H1 (cell line): ENCODE measurements around the gene MKLN1. TPM values are rescaled to one million over a fixed set of nuclear protein-coding genes. Genes with fewer than 3 reads are reported as not detected.
A peak's percentile ranks its signal among the peaks of the same experiment; 100 is the strongest.

ENCODE experiments used
- CTCF ChIA-PET: fragments of 300-600 bp; sonication (Branson Sonifier 250); formaldehyde crosslinking; loops from one replicate; lab custom pipeline; 2021; ENCODE audit not compliant: partially characterized antibody; lab: Charles Lee
- POLR2A ChIA-PET: fragments of 300-600 bp; sonication (Branson Sonifier 250); formaldehyde crosslinking; loops from one replicate; lab custom pipeline; 2021; ENCODE audit warnings: inconsistent platforms; ENCODE audit not compliant: partially characterized antibody; lab: Charles Lee
- DNase-seq, 2 experiments: peaks; one replicate each; pipeline versions ENCODE4 v3.0.0 to v3.0.0-alpha.2; 2010 to 2022; ENCODE audit warnings: low spot score in 2 of 2, low read depth in 1 of 2, mixed read lengths in 1 of 2
- FAIRE-seq: peaks from 2 replicates; lab custom pipeline; 2011; peaks lifted over from hg19 to GRCh38; lab: Jason Lieb, UNC
- H2AFZ ChIP-seq: 2 replicates; pipeline ENCODE4 v1.8.1; 2012; ENCODE audit warnings: low read length, inconsistent platforms
- H2AK5ac ChIP-seq: 2 replicates; pipeline ENCODE4 v1.6.1; 2013; ENCODE audit warnings: low read depth, low read length
- H2BK120ac ChIP-seq: replicated peaks from 2 replicates; pipeline ENCODE3; 2013; ENCODE audit warnings: low read depth, low read length, inconsistent platforms
- H2BK12ac ChIP-seq: 2 replicates; pipeline ENCODE4 v1.6.1; 2013; ENCODE audit warnings: low read depth, low read length
- H2BK15ac ChIP-seq: 2 replicates; pipeline ENCODE4 v1.6.1; 2013; ENCODE audit warnings: low read length
- H2BK20ac ChIP-seq: 2 replicates; pipeline ENCODE4 v1.6.1; 2013; ENCODE audit warnings: low read length
- H2BK5ac ChIP-seq: 2 replicates; pipeline ENCODE4 v1.6.1; 2013; ENCODE audit warnings: low read depth, low read length
- H3K14ac ChIP-seq: 2 replicates; pipeline ENCODE4 v1.6.1; 2013; ENCODE audit warnings: inconsistent platforms; ENCODE audit not compliant: insufficient read length
- H3K18ac ChIP-seq: 2 replicates; pipeline ENCODE4 v1.6.1; 2013; ENCODE audit warnings: low read length; ENCODE audit errors: extremely low read depth
- H3K23ac ChIP-seq: 2 replicates; pipeline ENCODE4 v1.6.1; 2013; ENCODE audit warnings: inconsistent platforms; ENCODE audit not compliant: insufficient read length
- H3K23me2 ChIP-seq: 2 replicates; pipeline ENCODE4 v1.6.1; 2013; ENCODE audit warnings: low read depth, low read length
- H3K27ac ChIP-seq: 2 replicates; pipeline ENCODE4 v1.6.1; 2011; ENCODE audit warnings: low read depth, low read length, inconsistent platforms
- H3K27me3 ChIP-seq, 4 experiments: replicated peaks in 1 of 4; 1 replicate in 1 of 4; 2 replicates in 3 of 4; pipeline versions ENCODE4 v1.6.1 to v1.8.1; 2011 to 2013; ENCODE audit warnings: low read length in 3 of 4, mild to moderate bottlenecking in 3 of 4, inconsistent platforms in 2 of 4, mixed read lengths in 2 of 4, moderate library complexity in 1 of 4; ENCODE audit not compliant: control insufficient read depth in 3 of 4, insufficient read depth in 3 of 4; ENCODE audit errors: extremely low read depth in 1 of 4
- H3K36me3 ChIP-seq, 4 experiments: 2 replicates each; pipeline versions ENCODE4 v1.6.1 to v1.8.1; 2011 to 2013; ENCODE audit warnings: mild to moderate bottlenecking in 4 of 4, low read length in 3 of 4, moderate library complexity in 2 of 4, control low read depth in 1 of 4, inconsistent platforms in 1 of 4; ENCODE audit not compliant: insufficient read depth in 4 of 4, control insufficient read depth in 2 of 4
- H3K4ac ChIP-seq: replicated peaks from 2 replicates; pipeline ENCODE3; 2013; ENCODE audit warnings: low read length, low read depth, mixed read lengths, inconsistent platforms; ENCODE audit not compliant: insufficient read length
- H3K4me1 ChIP-seq, 4 experiments: replicated peaks in 1 of 4; 1 replicate in 1 of 4; 2 replicates in 3 of 4; pipeline versions ENCODE4 v1.6.1 to v1.8.1; 2011 to 2013; ENCODE audit warnings: low read length in 3 of 4, inconsistent platforms in 2 of 4, mixed read lengths in 1 of 4; ENCODE audit not compliant: insufficient read depth in 4 of 4, control insufficient read depth in 3 of 4
- H3K4me2 ChIP-seq, 2 experiments: 2 replicates each; pipeline versions ENCODE4 v1.6.1 to v1.8.1; 2011 to 2013; ENCODE audit warnings: low read depth in 2 of 2, low read length in 2 of 2, control low read depth in 1 of 2, inconsistent platforms in 1 of 2, mild to moderate bottlenecking in 1 of 2; ENCODE audit not compliant: insufficient read depth in 1 of 2
- H3K4me3 ChIP-seq, 4 experiments: fragments of 200-600, 300-600 bp in 1 of 4; sonication (generic), shearing (Covaris generic), sonication (Bioruptor Twin) in 1 of 4; 2 replicates each; pipeline versions ENCODE4 v1.5.1 to v1.8.1; 2011 to 2016; ENCODE audit warnings: low read length in 4 of 4, low read depth in 3 of 4, control low read depth in 2 of 4, inconsistent platforms in 2 of 4, mild to moderate bottlenecking in 2 of 4, mixed read lengths in 1 of 4, moderate library complexity in 1 of 4; ENCODE audit not compliant: insufficient read depth in 2 of 4; ENCODE audit errors: extremely low read depth in 1 of 4
- H3K56ac ChIP-seq: replicated peaks from 2 replicates; pipeline ENCODE3; 2013; ENCODE audit warnings: low read depth, mild to moderate bottlenecking, mixed read lengths, low read length, inconsistent platforms; ENCODE audit not compliant: insufficient read length
- H3K79me1 ChIP-seq: 2 replicates; pipeline ENCODE4 v1.6.1; 2013; ENCODE audit warnings: low read depth, low read length, control low read depth
- H3K79me2 ChIP-seq, 2 experiments: 2 replicates each; pipeline versions ENCODE4 v1.6.1 to v1.8.1; 2012 to 2013; ENCODE audit warnings: low read length in 2 of 2, mild to moderate bottlenecking in 2 of 2, inconsistent platforms in 1 of 2; ENCODE audit not compliant: insufficient read depth in 2 of 2, control insufficient read depth in 1 of 2
- H3K9ac ChIP-seq, 4 experiments: replicated peaks in 1 of 4; 1 replicate in 1 of 4; 2 replicates in 3 of 4; pipeline versions ENCODE4 v1.6.1 to v1.8.1; 2011 to 2013; ENCODE audit warnings: low read depth in 3 of 4, low read length in 3 of 4, control low read depth in 2 of 4, mild to moderate bottlenecking in 2 of 4, moderate library complexity in 2 of 4, inconsistent platforms in 1 of 4; ENCODE audit errors: extremely low read depth in 1 of 4
- H3K9me3 ChIP-seq, 2 experiments: 2 replicates each; pipeline versions ENCODE4 v1.6.1 to v1.8.1; 2012 to 2013; ENCODE audit warnings: mild to moderate bottlenecking in 2 of 2, moderate library complexity in 2 of 2, control low read depth in 1 of 2, inconsistent platforms in 1 of 2, low read depth in 1 of 2, low read length in 1 of 2, mixed read lengths in 1 of 2; ENCODE audit not compliant: insufficient read depth in 2 of 2
- H4K20me1 ChIP-seq, 2 experiments: replicated peaks in 1 of 2; 2 replicates each; pipeline versions ENCODE3 to v1.8.1; 2011 to 2013; ENCODE audit warnings: inconsistent platforms in 2 of 2, low read length in 2 of 2, mild to moderate bottlenecking in 1 of 2; ENCODE audit not compliant: insufficient read depth in 2 of 2, control insufficient read depth in 1 of 2
- H4K5ac ChIP-seq: 2 replicates; pipeline ENCODE4 v1.6.1; 2013; ENCODE audit warnings: low read length, low read depth, mixed read lengths, inconsistent platforms; ENCODE audit not compliant: insufficient read length
- H4K8ac ChIP-seq: 2 replicates; pipeline ENCODE4 v1.8.0; 2013; ENCODE audit warnings: mild to moderate bottlenecking, moderate library complexity, low read length, inconsistent platforms; ENCODE audit not compliant: insufficient read depth; ENCODE audit errors: extremely low read depth
- H4K91ac ChIP-seq: replicated peaks from 2 replicates; pipeline ENCODE3; 2013; ENCODE audit warnings: low read length, mixed read lengths, inconsistent platforms; ENCODE audit not compliant: insufficient read length
- POLR2AphosphoS5 ChIP-seq: IDR thresholded peaks from 2 replicates; pipeline ENCODE4 v1.6.1; 2011; ENCODE audit warnings: low read depth, low read length
- RXRA ChIP-seq: IDR thresholded peaks from 2 replicates; pipeline ENCODE4 v1.6.1; 2011; ENCODE audit warnings: low read depth, mild to moderate bottlenecking, low read length, moderate library complexity; ENCODE audit not compliant: insufficient read depth
- WGBS, 2 experiments: shearing (Covaris generic) in 1 of 2; methylation state at CpG; one replicate each; pipeline versions ENCODE4 v1.1.6 to v1.1.7; 2013 to 2015; ENCODE audit warnings: low lambda C conversion rate in 2 of 2, mixed read lengths in 2 of 2, inconsistent platforms in 1 of 2, low coverage in 1 of 2, missing lambda C conversion rate in 1 of 2; ENCODE audit not compliant: insufficient replicate concordance in 2 of 2, insufficient coverage in 1 of 2, insufficient read length in 1 of 2; ENCODE audit errors: extremely low coverage in 1 of 2, missing lambda C conversion rate in 1 of 2; 5-methylcytosine and 5-hydroxymethylcytosine counted together
- polyA plus RNA-seq, 7 experiments: library from polyadenylated mRNA; depleted of rRNA in 3 of 7; stranded (reverse) in 5 of 7; unstranded in 2 of 7; fragments of >200 nt in 5 of 7; fragments of 200-250 nt in 2 of 7; gene quantifications; 1 replicate in 5 of 7; 2 replicates in 1 of 7; 4 replicates in 1 of 7; pipeline versions ENCODE4 v1.2.1 to v1.2.3, GENCODE V29; 2011 to 2013; ENCODE audit warnings: missing spikeins in 2 of 7, mixed read lengths in 2 of 7
- total RNA-seq: library from RNA; stranded (reverse); fragmentation: NEBNext Ultra II Directional; extraction: Animal tissue kit (Norgen Biotek cat#: 25700); gene quantifications from 2 replicates; pipeline ENCODE4 v1.2.1, GENCODE V29; 2021

The MKLN1 gene
- total and polyA plus RNA-seq, 2 of the 8 experiments (the other 6 are each of a cell fraction or from before 2014, with no cell fraction given) = 22.3 to 50.9 TPM

DNA sequence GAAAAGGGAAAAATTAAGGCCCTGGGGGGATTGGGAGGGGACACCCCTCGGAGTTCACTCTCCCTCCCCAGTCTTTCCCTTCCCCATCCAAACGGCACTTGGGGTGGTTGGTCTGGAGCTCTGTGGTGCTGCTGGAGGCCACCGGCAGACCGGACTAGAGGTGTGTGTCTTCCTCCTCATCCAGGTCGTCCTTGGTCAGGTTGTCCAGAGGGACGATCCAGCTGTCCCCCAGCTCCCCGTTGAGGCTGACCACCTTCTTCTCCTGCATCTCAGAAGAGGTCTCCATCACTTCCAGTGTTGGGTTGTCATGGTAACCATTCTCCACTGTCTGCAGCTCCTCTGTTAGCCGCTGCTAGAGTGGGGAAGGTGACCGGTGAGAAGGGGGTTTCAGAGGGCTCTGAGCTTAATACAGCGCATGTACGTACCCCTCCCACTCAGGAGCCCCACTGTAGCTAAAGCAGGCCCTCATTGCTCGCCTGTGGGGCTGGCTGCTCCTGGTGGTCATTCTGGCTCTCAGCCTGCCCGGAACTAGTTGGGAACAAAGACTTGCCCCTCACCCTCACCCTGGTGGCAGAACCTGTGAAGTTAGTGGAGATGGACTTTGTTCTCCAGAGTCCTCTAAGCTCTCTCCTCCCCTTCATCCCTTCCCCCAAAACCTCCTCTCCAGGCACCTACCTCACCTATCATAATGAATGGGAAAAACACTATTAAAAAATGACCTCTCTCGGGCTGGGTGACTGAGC is 176.7 kb downstream of the MKLN1 start:
- POLR2A ChIA-PET = interaction anchor here (0.6 to 2.3 kb wide), 5 partner anchors 9 to 151 kb away, joined by 3 to 7 read pairs (median 4); no protein-coding TSS in a partner anchor
- Histone ChIP-seq H3K4me3 (no peak overlapping the region), H3K36me3 (peaks cover 71 to 99% (median 92%) of the 10 kb centered on the region in 4 experiments), H3K9me3 (no peaks in the 10 kb centered on the region), H3K23me2 (no peaks in the 10 kb centered on the region), H2BK15ac (no peak overlapping the region), H2BK120ac (no peak overlapping the region), H3K56ac (no peak overlapping the region), H3K14ac (no peak overlapping the region), H3K27me3 (no peaks in the 10 kb centered on the region), H3K79me1 (peaks cover 2% of the 10 kb centered on the region; the same call in 1 of the 2 replicates), H4K8ac (peak overlapping the region; percentile 36; the same call in 1 of the 2 replicates), H3K4ac (no peak overlapping the region), H4K5ac (no peak overlapping the region), H2AFZ (no peak overlapping the region), H3K9ac (no peak overlapping the region), H4K91ac (no peak overlapping the region), H3K18ac (no peak overlapping the region), H3K27ac (0 out of 2 replicates have a peak overlapping the region, but pooled peaks have one; percentile 7), H2AK5ac (no peak overlapping the region), H3K4me1 (peaks cover 0 to 4% (median 3%) of the 10 kb centered on the region in 4 experiments; a peak in 3 of 7 replicates), H4K20me1 (peaks cover 26 to 31% of the 10 kb centered on the region in 2 experiments), H2BK20ac (no peak overlapping the region), H2BK12ac (no peak overlapping the region)
- WGBS, 2 experiments = 93% methylated on average over 14 of the region's 14 CpGs; no CpG with 5 or more reads in 1 of the 2 experiments
- DNase-seq (no peak), FAIRE-seq (no peak)
- CTCF ChIA-PET = interaction anchor here (0.8 to 7.6 kb wide), 10 partner anchors 9 to 464 kb away, joined by 3 to 73 read pairs (median 4); no protein-coding TSS in a partner anchor
- TF ChIP-seq RXRA (no peak), POLR2AphosphoS5 (peak; percentile 41; the same call in 1 of the 2 replicates)
- TF ChIP-seq, all 59 proteins: peak for 1
- Histone ChIP-seq H2BK5ac (no peak overlapping the region), H3K79me2 (peaks cover 0 to 28% of the 10 kb centered on the region in 2 experiments; a peak in 2 of 4 replicates), H3K23ac (no peak overlapping the region), H3K4me2 (no peak overlapping the region)
